AG20443 (cell line): ENCODE measurements around the gene PTPRD.

ENCODE experiments used
- DNase-seq: peaks from one replicate; pipeline ENCODE4 v3.0.0; 2012; ENCODE audit warnings: low spot score, mixed read lengths

The PTPRD gene

DNA sequence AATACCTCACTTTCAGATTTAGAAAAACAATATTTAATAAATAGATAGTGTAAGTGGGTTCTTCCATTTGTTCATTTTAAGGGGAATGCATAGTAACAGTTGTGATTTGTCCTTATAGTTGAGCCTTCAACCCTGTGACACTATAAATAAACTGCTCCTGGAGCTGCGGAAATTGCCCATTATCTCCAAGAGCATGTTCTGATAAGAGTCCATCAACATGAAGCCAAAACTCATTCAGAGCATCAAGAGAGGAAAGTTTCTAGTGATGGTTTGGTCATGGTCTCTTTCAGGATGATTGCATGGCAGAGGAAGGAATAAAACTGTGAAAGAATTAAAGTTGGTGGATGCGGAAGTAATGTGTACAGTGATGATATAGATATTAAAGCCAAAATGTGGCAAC, 2041.2 kb downstream of the PTPRD start:
- DNase-seq: no peak

DNA sequence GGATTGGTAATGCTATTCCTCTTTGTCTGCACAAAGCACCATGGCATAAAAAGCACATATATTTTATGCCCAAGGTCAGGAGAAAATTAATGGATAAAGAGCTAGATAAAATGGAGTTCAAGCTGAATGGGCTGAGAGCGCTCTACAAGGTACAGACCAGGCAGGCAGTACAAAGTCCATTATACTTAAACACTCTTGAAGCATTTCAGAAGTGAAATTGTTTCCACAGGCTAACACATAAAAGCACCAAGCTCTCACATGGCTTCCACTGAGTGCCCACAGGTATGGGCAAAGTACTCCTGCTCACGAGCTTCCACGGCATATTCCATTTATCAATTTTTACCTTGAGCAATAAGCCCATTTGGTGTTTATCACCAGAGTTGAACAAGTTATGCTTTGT, 2042.0 kb downstream of the PTPRD start:
- no peak for DNase-seq

DNA sequence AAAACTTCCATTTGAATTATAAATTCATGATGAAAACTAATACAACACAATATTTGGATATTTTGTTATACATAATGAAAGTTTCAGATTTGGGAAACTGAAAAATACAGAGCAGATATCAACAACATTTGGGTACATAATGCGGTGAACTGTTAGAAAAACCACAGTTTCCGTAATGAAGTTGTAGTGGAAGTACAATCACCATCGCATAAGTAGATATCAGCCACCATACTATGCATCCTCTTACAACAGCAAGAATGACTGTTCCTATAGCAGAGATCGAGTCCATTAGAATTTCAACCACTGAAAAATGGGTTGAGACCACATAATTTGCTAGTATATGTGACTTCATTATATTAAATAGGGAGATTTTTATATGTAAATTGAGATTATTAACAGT, 2043.0 kb downstream of the PTPRD start:
- no peak for DNase-seq

DNA sequence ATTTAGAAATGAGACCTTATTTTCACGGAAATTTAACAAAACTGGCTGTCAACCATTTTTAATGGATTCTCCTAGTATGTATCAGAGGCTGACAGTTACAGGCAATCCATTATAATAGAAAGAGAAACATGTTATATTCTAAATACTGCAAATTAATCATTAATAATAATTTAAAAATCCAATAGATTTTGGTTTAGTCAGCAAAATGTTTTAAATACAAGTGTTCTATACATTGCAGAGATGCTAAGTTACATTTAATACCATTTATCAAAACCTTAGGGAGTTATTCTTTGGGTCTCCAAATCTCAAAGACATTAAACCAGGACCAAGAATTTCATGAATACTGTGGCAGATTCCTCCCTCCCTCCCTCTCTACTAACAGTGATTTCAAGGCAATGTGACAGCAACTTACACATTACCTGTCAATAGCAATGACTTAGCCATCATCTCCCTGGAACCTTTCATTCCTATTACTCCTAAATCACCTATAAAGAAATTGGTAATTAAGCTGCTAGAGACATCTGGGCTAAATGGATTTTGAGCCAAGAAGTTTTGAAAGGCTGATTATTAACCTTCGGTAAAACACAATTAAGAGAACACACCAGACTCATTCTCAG, 2044.7 kb downstream of the PTPRD start:
- no peak for DNase-seq

DNA sequence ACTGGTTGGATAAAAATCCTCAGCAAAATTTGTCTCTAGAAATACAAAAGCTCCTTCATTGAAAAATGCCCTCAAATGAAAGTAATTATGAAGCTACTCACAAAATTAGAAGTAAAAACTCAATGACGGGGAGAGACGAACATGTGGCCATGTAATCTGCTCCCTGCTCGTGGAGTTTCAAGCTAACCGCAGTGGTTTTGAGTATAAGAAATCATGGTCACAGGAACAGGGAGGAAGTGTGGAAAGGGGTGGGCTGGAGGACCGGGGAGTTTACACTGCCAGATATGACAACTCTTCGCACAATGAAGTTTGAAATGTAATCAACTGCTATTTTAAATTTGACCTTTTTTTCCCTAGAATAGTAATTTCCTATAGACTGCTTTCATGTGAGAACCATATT, 2047.8 kb downstream of the PTPRD start:
- no peak for DNase-seq

DNA sequence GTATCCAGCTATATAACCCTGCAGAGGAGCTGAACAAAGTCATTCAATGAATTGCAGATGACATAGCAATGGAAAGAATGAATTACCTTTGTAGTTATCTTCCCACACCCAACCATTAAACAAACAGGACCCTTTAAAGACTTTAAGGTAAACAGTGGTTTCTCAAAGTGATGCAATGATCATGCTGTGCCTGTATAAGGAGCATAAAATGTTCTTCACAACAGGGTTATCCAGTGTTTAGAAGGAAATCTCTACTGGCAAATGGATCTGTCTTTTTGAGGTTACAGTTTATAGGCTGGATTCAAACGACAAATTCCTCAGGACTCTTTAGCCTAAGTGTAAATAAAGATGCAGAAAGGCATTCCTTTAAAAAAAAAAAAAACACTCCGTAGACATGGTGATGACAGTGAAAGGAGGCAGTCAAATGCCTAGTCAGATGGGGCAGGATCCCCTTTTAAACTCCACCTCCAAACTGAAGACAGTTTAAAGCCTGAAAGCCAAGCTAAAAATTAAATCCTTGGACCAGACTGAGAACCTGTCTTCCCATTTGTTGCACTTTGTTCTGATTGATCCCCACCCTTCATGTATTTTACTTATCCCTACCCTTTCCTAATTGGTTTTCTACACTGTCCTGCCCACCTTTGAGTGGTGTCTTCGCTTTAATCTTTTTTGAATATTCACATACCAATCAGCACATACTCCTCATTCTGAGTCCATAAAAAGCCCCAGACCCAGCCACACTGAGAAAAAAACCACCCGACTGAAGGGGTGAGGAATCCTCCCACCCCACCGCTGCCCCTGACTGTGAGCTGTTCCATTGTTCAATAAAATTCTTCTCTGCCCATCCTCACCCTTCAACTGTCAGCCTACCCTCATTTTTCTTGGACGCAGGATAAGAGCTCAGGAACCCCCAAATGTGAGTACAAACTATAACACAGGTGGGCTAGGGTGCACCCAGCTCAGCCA, 2052.0 kb downstream of the PTPRD start:
- DNase-seq: no peak

DNA sequence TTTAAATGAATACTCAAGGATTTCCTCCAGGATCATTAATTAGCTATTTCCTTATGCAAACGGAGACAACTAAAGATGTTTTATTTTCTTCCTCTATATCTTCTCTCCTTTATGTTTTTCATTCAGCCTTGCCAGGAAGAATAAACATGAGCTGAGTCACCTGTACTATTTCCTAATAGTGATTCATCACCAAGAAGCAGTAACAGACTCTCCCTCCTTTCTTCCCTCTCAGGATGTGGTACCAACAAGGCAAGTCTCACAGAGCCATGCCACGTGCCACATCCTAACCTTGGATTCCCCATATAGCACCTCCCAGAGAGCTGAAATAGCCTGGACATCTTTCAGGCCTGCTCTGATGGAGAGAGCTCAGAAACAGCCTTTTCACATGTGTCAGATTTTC, 2054.6 kb downstream of the PTPRD start:
- DNase-seq: no peak

DNA sequence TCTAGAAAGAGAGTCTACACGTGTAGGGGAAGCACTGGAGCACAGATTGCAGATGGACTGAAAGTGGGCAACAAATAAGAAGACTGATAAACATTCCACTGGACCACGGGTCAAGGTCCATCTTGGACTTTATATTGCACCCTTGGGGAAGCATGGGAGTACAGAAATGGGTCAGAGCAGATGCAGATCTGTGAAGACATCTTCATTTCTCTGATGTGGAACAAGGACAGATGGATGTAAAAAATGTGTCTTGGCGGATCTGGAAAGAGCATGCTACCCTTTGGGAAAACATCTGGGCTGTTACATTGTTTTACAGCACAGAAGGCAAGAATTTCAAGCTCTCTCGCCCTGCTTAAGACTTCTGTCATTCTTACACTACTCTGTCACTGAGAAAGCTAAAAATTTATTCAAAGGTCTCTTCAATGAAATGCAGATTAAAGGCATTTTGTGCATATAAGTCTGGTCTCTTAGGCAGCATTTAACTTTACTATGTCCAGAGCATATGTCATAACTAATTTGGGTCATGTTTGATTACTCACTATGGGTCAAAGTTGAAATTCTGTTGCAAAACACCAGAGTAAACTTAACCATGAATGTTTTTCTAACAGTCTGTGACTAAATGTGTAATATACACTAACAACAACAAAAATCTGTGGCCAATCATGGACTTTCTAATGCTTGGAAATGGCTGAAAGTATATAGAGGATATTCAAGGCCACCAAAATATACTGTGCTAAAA, 2056.9 kb downstream of the PTPRD start:
- no peak for DNase-seq

DNA sequence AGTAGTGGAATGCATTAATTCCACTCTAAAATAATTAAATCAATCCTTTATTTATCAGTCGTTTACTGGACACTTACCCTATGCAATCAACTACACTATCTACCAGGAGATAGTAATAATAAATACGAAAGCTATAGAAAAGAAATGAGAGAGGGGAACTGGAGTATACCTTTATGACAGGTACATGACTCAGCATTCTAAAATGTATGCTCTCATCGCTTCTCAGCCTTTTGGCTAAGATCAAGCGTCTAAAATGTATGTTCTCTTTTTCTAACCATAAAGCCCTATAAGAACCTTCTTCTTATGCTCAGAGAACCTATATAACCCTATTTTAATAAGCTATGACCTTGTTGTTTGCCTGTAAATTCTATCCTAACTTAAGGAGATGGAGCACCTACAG, 2059.4 kb downstream of the PTPRD start:
- no peak for DNase-seq

DNA sequence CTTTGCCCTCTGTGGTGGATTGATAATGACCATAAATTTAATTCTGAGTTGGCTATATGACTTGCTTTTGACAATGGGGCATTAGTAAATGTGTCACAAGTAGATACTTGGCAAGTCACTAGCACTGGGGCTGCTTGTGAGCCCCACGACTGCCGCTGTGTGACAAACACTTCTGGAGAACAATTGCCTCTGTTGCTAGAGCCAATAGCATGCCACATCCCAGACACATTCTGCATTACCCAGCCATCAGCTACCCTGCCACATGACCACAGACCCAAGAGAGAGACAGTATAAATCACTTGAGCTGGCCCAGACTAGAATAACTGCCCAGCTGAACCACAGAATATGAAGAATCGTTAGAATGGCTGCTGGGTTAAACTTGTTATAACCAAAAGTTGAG, 2060.1 kb downstream of the PTPRD start:
- no peak for DNase-seq

DNA sequence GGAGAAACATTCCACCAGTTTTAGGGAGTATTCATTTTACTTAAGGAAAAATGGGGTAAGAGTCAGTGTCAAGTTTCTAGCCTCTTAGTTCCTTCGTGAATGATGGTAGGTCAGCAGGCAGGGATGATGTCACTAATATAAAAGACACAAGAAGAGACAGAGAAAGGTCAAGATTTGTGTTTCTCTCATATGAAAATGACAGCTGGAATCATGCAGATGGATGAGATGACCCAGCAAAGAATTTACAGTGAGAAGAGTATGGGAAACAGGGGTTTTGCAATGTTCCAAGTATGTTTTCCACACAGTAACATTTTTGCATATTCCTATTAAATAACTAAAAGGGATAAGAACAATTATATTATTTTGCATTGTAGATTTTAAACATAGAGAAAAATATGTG, 2063.6 kb downstream of the PTPRD start:
- no peak for DNase-seq

DNA sequence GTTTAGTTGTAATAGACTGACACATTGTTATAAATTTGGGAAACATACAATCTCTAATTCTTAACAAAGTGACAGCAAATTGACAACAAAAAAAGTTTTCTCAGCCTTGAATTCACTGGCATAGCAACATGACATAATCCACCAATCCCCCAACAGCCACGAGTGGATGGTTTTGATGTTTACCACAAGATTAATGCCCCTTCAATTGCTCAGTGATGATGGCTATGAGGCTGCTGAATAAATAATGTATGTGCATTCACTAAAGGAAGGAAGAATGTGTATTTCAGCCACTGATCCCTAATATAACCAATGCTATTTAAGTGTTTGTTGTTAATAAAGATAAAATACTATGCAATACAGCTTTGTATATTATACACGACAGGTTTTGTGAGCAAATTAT, 2069.6 kb downstream of the PTPRD start:
- no peak for DNase-seq

DNA sequence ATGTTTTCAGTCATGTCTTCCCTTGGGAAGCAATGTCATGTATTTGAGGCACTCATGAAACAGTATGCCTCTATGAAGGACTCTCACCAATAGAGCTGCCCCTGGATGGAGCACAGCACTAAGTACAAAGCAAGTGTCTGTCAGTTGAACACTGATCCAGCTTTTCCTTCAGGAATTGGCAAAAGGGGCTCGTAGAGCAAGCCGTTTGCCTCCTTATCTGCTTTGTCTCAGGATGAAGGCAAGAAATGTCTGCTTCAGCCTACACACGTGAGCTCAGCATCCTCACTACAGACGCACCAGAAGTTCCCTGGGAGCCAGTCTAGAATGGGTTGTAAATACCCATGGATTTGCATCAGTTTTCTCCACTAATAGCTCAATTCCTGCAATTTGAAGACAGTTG, 2070.3 kb downstream of the PTPRD start:
- DNase-seq: no peak

DNA sequence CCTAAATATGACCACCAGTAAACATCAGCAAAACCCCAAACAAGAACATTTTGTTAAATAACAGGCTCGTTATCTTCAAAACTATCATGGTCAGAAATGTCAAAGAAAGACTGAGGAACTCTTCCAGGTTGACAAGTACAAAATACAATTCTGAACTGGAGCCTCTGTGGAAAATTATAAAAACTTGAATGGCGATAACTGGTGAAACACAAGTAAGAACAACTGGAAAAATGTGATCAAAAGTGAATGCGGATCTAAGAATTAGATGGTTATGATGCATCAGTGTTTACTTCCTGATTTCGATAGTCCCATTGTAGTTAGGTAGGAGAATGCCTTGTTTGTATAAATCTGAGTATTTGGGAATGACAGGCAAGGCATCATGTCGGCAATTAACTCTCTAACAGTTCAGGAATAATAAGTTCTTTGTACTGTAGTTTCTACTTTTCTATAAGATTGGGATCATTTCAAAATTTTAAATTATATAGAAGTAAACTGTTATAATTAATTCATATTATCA, 2073.1 kb downstream of the PTPRD start:
- DNase-seq: no peak

DNA sequence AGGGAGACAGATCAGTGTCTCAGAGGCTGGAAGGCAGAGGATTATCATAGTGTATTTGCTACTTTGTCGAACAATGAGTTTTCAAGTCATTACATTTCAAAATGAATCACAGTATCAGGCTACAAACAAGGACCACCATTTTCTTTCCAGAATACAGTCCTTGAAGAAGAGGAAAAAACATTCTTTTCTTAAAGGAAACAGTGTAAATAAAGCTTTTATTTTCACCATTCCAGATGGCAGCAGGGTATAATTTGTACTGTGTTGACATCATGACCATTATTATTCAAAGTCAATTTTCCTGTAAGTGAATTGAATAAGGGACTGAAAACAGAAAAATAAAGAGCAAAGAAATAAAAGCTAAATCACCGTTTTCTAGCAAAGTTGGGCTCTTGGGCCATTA, 2076.0 kb downstream of the PTPRD start:
- DNase-seq: no peak

DNA sequence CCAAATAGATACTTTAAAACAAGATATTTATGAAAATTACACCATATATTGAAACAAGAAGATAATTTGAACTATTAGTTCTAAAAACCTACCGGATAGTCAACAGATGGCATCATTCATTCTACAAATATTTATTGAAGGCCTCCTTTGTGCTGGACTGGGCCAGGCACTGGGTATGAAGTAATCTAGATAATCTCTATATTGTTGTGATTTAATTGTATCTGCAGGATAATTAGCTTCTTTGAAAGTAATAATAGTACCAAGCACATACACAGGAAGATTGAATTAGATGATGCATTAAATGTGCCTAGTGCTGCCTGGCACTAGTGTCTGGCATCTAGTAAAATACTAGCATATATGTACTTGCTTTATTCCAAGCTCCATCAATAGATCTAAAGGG, 2078.0 kb downstream of the PTPRD start:
- DNase-seq: no peak

DNA sequence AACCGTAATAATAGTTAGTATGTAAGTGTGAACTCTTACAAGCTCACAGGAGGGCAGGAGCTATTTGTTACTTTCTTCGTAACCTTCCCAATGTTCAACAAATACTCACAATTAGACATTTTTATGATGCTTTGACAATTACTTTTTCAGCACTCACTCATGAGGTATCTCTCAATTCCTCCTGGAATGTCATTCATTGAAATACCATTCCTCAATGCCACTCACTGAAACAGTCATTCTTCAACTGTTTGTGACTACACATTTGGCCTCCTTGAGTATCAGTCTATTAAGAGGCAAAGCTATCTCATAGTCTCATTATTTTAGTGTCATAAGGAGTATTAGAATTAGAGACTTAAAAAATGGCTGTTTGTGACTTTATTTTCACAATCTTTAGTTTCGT, 2079.1 kb downstream of the PTPRD start:
- no peak for DNase-seq

DNA sequence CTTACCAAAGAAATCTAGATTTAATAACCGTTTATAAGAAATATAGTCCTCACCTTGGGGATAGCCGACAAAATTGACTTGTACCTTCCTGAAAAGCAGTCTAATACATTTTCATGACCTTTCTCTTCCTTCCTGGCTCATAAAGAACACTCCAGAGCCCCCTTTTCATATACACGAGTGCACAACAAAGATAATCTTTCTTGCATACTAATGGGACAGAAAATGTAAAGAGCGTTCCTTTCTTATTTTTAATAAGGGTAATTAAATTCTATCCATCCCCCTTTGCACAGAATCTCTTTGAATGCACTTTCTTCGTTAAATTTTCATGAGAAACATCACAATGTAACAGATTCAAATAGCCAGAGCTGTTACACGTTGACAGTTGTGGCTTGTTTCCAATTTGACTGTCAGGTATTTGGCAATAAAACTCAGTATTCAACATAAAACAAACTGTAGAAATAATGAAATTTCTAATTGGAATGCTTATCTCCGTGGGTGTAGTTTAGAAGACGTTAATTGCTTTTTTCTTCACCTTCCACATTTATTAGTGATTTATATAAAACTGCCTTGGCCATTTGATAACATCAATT, 2080.9 kb downstream of the PTPRD start:
- DNase-seq: no peak

DNA sequence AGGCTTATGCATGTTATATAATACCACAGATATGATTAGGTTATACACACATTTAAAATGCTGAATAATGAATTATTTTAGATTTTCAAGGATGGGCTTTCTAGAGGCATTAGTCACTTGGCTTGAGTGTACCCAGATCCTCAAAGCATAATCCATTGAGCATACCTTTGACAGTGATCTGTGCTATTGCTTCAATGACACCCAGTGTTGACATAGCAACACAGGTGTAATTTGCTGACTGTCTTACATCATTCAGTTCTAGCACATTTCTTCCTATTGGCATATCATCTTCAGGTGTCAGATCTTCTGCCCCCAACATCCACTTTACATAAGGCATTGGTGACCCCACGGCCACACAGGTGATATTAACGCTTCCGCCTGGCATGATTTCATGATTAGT, 2091.7 kb downstream of the PTPRD start:
- no peak for DNase-seq

DNA sequence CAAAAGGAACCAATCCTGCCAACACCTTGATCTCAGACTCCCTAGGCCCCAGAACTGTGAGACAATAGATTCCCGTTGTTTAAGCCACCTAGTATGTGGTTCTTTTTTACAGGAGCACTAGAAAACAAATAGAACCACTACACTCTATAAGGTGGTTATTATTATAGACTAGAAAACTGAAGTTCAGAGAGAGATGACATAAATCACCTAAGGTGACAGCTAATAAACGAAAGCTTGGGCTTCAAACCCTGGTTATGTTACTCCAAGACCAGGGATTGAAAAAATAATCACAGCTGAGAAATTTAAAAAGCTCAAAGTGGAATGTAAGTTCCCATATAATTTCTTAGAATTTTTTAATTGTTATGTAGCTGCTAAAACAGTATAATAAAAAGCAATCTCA, 2097.1 kb downstream of the PTPRD start:
- DNase-seq: no peak

DNA sequence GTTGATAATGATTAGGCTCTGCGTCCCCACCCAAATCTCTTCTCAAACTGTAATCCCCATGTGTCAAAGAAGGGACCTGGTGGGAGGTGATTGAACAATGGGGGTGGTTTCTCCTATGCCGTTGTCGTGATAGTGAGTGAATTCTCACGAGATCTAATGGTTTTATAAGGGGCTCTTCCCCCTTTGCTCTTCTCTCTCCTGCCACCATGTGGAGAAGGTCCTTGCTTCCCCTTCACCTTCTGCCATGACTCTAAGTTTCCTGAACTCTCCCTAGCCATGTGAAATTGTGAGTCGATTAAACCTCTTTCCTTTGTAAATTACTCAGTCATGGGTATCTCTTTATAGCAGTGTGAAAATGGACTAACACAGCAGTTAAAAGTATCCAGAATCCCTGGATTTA, 2098.0 kb downstream of the PTPRD start:
- no peak for DNase-seq

DNA sequence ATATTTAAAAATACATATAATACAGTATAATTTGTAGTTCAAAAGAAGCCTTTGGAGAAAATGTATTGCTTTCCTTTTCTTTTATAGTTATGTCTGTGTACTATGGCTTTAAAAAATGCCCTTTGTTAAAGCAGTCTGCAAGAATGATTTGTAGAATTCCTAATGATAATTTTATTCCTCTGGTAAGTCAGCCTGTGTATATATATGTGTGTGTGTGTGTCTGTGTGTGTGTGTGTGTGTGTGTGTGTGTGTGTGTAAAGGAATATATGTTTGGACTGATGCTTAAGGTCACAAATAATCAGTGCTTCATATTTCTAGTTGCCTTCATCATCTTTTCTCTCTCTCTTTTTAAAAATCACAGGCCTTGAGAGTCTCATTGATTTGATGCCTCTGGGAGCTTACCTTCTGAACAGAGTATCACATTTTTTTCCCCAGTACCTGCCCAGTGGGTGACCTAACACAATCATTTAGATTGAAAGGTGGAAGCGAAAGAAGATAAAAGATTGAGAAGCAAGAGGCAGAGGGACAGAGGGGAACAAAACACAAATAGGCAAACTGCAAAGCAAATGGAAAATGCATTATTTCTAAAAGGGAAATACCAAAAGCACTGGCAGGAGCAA, 2104.0 kb downstream of the PTPRD start:
- no peak for DNase-seq
